ENCODE data around the gene MACROH2A2.

DNA sequence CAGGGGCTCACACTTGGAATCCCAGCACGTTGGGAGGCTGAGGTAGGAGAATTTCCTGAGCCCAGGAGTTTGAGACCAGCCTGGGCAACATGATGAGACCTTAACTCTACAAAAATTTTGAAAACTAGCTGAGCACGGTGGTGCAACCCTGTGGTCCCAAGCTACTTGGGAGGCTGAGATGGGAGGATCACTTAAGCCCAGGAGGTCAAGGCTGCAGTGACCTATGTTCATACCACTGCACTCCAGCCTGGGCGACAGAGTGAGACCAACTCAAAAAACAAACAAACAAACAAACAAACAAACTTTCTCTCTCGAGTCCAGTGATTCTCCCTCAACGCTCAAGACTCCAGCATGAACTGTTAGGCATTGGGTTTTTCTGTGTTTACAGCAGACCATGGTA, 95.9 kb downstream of the MACROH2A2 start:
- TF ChIP-seq, protein P1, sequence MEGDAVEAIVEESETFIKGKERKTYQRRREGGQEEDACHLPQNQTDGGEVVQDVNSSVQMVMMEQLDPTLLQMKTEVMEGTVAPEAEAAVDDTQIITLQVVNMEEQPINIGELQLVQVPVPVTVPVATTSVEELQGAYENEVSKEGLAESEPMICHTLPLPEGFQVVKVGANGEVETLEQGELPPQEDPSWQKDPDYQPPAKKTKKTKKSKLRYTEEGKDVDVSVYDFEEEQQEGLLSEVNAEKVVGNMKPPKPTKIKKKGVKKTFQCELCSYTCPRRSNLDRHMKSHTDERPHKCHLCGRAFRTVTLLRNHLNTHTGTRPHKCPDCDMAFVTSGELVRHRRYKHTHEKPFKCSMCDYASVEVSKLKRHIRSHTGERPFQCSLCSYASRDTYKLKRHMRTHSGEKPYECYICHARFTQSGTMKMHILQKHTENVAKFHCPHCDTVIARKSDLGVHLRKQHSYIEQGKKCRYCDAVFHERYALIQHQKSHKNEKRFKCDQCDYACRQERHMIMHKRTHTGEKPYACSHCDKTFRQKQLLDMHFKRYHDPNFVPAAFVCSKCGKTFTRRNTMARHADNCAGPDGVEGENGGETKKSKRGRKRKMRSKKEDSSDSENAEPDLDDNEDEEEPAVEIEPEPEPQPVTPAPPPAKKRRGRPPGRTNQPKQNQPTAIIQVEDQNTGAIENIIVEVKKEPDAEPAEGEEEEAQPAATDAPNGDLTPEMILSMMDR (IDR thresholded peaks at IDR 0.05) = no peak
- TF ChIP-seq EZH2 (IDR thresholded peaks at IDR 0.05; ENCODE audit: borderline replicate concordance, insufficient read depth, low read depth, low read length, poor library complexity, severe bottlenecking) = no peak
